H9 (cell line): ENCODE data around the gene MAP2K1. TPM values are rescaled to one million over a fixed set of nuclear protein-coding genes. Genes with fewer than 3 reads are reported as not detected.

Experiments
- DNase-seq: peaks from one replicate; pipeline ENCODE4 v3.0.0-alpha.2; 2017
- H2AFZ ChIP-seq: one replicate; pipeline ENCODE4 v1.6.1; 2013; ENCODE audit warnings: mild to moderate bottlenecking, low read length, control low read depth, moderate library complexity
- H2AK5ac ChIP-seq: 2 replicates; pipeline ENCODE4 v1.6.1; 2013; ENCODE audit warnings: low read length, control low read depth, mixed read lengths; ENCODE audit not compliant: insufficient read length
- H2BK120ac ChIP-seq: one replicate; pipeline ENCODE4 v1.6.1; 2013; ENCODE audit warnings: low read depth, mild to moderate bottlenecking, low read length, control low read depth, inconsistent platforms; ENCODE audit not compliant: poor library complexity, severe bottlenecking
- H2BK12ac ChIP-seq: 2 replicates; pipeline ENCODE4 v1.6.1; 2013; ENCODE audit warnings: low read length, control low read depth, mixed read lengths, low read depth; ENCODE audit not compliant: insufficient read length
- H2BK15ac ChIP-seq: 2 replicates; pipeline ENCODE4 v1.6.1; 2013; ENCODE audit warnings: low read depth, low read length, control low read depth
- H2BK20ac ChIP-seq: one replicate; pipeline ENCODE4 v1.6.1; 2013; ENCODE audit warnings: low read depth, mild to moderate bottlenecking, low read length, control low read depth, inconsistent platforms; ENCODE audit not compliant: poor library complexity, severe bottlenecking
- H2BK5ac ChIP-seq: 2 replicates; pipeline ENCODE4 v1.6.1; 2013; ENCODE audit warnings: low read length, control low read depth, mixed read lengths; ENCODE audit not compliant: insufficient read length
- H3K14ac ChIP-seq: 2 replicates; pipeline ENCODE4 v1.6.1; 2013; ENCODE audit warnings: low read length, control low read depth; ENCODE audit not compliant: insufficient read depth
- H3K18ac ChIP-seq: 2 replicates; pipeline ENCODE4 v1.6.1; 2013; ENCODE audit warnings: low read depth, mild to moderate bottlenecking, mixed read lengths, low read length, control low read depth; ENCODE audit not compliant: insufficient read length
- H3K23ac ChIP-seq: 2 replicates; pipeline ENCODE4 v1.6.1; 2013; ENCODE audit warnings: low read length, control low read depth, mixed read lengths, low read depth; ENCODE audit not compliant: insufficient read length
- H3K23me2 ChIP-seq: 2 replicates; pipeline ENCODE4 v1.6.1; 2013; ENCODE audit warnings: low read depth, mild to moderate bottlenecking, mixed read lengths, low read length, control low read depth; ENCODE audit not compliant: insufficient read length, poor library complexity, severe bottlenecking
- H3K27ac ChIP-seq: 2 replicates; pipeline ENCODE4 v1.5.1; 2013; ENCODE audit warnings: low read length, control low read depth, mixed read lengths, low read depth; ENCODE audit not compliant: insufficient read length
- H3K27me3 ChIP-seq: 2 replicates; pipeline ENCODE4 v1.6.1; 2013; ENCODE audit warnings: low read length, control low read depth, inconsistent platforms; ENCODE audit not compliant: insufficient read depth
- H3K4ac ChIP-seq: 2 replicates; pipeline ENCODE4 v1.6.1; 2013; ENCODE audit warnings: low read depth, mild to moderate bottlenecking, control low read depth, inconsistent platforms, low read length, moderate library complexity
- H3K4me1 ChIP-seq: 2 replicates; pipeline ENCODE4 v1.6.1; 2013; ENCODE audit warnings: low read length, control low read depth, inconsistent platforms; ENCODE audit not compliant: insufficient read depth
- H3K4me2 ChIP-seq: 2 replicates; pipeline ENCODE4 v1.6.1; 2013; ENCODE audit warnings: low read length, control low read depth, mixed read lengths; ENCODE audit not compliant: insufficient read length, insufficient read depth
- H3K56ac ChIP-seq: 2 replicates; pipeline ENCODE4 v1.6.1; 2013; ENCODE audit warnings: low read depth, mild to moderate bottlenecking, mixed read lengths, low read length, control low read depth; ENCODE audit not compliant: insufficient read length
- H3K79me1 ChIP-seq: 2 replicates; pipeline ENCODE4 v1.6.1; 2013; ENCODE audit warnings: low read depth, mild to moderate bottlenecking, moderate library complexity, low read length, control low read depth, inconsistent platforms; ENCODE audit not compliant: insufficient read depth, poor library complexity, severe bottlenecking
- H3K79me2 ChIP-seq: 2 replicates; pipeline ENCODE4 v1.6.1; 2013; ENCODE audit warnings: low read length, control low read depth, inconsistent platforms; ENCODE audit not compliant: insufficient read depth
- H3K9ac ChIP-seq: 2 replicates; pipeline ENCODE4 v1.6.1; 2013; ENCODE audit warnings: low read length, control low read depth, mixed read lengths; ENCODE audit not compliant: insufficient read length; ENCODE audit errors: extremely low read depth
- H3K9me3 ChIP-seq: one replicate; pipeline ENCODE4 v1.6.1; 2013; ENCODE audit warnings: low read depth, low read length, inconsistent platforms; ENCODE audit not compliant: control insufficient read depth
- H3T11ph ChIP-seq: one replicate; pipeline ENCODE4 v1.6.1; 2013; ENCODE audit warnings: mild to moderate bottlenecking, low read length, control low read depth, inconsistent platforms
- H4K20me1 ChIP-seq: one replicate; pipeline ENCODE4 v1.6.1; 2013; ENCODE audit not compliant: control insufficient read depth, insufficient read length, insufficient read depth
- H4K5ac ChIP-seq: 2 replicates; pipeline ENCODE4 v1.6.1; 2013; ENCODE audit warnings: low read depth, mild to moderate bottlenecking, mixed read lengths, low read length, control low read depth; ENCODE audit not compliant: insufficient read length
- H4K8ac ChIP-seq: replicated peaks from 2 replicates; pipeline ENCODE4 v1.6.1; 2013; ENCODE audit warnings: low read length, control low read depth, mixed read lengths, low read depth; ENCODE audit not compliant: insufficient read length
- H4K91ac ChIP-seq: 2 replicates; pipeline ENCODE4 v1.6.1; 2013; ENCODE audit warnings: low read depth, mild to moderate bottlenecking, moderate library complexity, mixed read lengths, low read length, control low read depth; ENCODE audit not compliant: insufficient read length
- H3K27ac Mint-ChIP-seq, 3 experiments: 2 replicates in 2 of 3; 3 replicates in 1 of 3; pipeline ENCODE4 v1.8.0; 2020 to 2021; ENCODE audit warnings: mixed read lengths in 3 of 3, mild to moderate bottlenecking in 1 of 3, moderate library complexity in 1 of 3
- H3K27me3 Mint-ChIP-seq: 2 replicates; pipeline ENCODE4 v1.8.0; 2021; ENCODE audit warnings: low read depth, mild to moderate bottlenecking, moderate library complexity, mixed read lengths
- H3K36me3 Mint-ChIP-seq, 3 experiments: 2 replicates in 2 of 3; 3 replicates in 1 of 3; pipeline ENCODE4 v1.8.0; 2020 to 2021; ENCODE audit warnings: low read depth in 3 of 3, mixed read lengths in 3 of 3; ENCODE audit not compliant: insufficient read depth in 1 of 3
- H3K4me1 Mint-ChIP-seq, 2 experiments: 2 replicates each; pipeline ENCODE4 v1.8.0; 2020; ENCODE audit warnings: mixed read lengths in 2 of 2
- H3K4me3 Mint-ChIP-seq, 2 experiments: 2 replicates in 1 of 2; 3 replicates in 1 of 2; pipeline ENCODE4 v1.8.0; 2020 to 2021; ENCODE audit warnings: mild to moderate bottlenecking in 2 of 2, mixed read lengths in 2 of 2, moderate library complexity in 1 of 2
- H3K9me3 Mint-ChIP-seq, 2 experiments: 2 replicates in 1 of 2; 3 replicates in 1 of 2; pipeline ENCODE4 v1.8.0; 2020; ENCODE audit warnings: mild to moderate bottlenecking in 2 of 2, mixed read lengths in 2 of 2, moderate library complexity in 1 of 2
- WGBS: extraction: QIAGEN DNeasy Blood & Tissue Kit; methylation state at CpG from one replicate; pipeline ENCODE4 v1.1.7; 2013; ENCODE audit warnings: missing lambda C conversion rate, low lambda C conversion rate, mixed read lengths; ENCODE audit not compliant: insufficient read length; ENCODE audit errors: extremely low coverage; 5-methylcytosine and 5-hydroxymethylcytosine counted together
- total RNA-seq: library from RNA; stranded (reverse); gene quantifications from 2 replicates; pipeline ENCODE4 v1.2.1, GENCODE V29; 2021
- TF ChIP-seq, protein P1 (sequence below): fragments of 200-600 bp; sonication (generic); conservative IDR thresholded peaks from 3 replicates; pipeline ENCODE4 v1.8.0; 2021; ENCODE audit warnings: antibody characterized with exemption, mild to moderate bottlenecking

The MAP2K1 gene
- total RNA-seq, 1 experiment from 2014 or later, result 50.8 TPM

DNA sequence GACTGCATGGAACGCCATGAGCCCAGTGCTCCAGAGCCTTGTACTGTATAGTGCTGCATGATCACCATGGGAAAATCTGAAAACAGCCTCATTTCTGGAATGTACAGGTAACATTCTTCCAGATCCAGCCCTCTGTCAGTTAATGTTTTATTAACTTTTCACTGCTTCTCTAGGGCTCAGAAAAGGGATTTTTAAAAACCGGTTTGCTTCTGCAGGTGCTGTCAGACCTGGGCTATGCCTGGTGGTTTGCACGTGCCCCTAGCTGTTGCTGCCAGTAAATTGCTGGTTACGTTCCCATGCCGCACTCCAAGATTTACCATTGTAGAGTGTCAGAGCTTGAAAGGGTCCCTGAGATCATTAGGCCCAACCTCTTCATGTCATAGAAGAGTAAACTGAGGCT lies 101.8 kb downstream of the MAP2K1 start:
- Histone ChIP-seq H3K9ac (no peak overlapping the region), H2BK12ac (no peak overlapping the region)
- no peaks in the 10 kb centered on the region for H3K9me3 Mint-ChIP-seq

More for the DNA sequence above, 101.8 kb downstream of the MAP2K1 start:
- Histone ChIP-seq H3K14ac (no peak overlapping the region), H3K27ac (no peak overlapping the region), H4K20me1 (no peaks in the 10 kb centered on the region), H2BK5ac (no peak overlapping the region), H3K27me3 (no peaks in the 10 kb centered on the region), H3K4me2 (no peak overlapping the region), H2BK15ac (no peak overlapping the region), H3K9me3 (no peaks in the 10 kb centered on the region), H3K23ac (no peak overlapping the region), H2BK120ac (no peak overlapping the region), H3K4ac (no peak overlapping the region), H3K23me2 (no peaks in the 10 kb centered on the region), H4K5ac (no peak overlapping the region), H2BK20ac (no peak overlapping the region), H4K8ac (no peak overlapping the region), H3K18ac (no peak overlapping the region), H2AK5ac (no peak overlapping the region), H4K91ac (no peak overlapping the region), H3K79me1 (no peaks in the 10 kb centered on the region), H3K56ac (no peak overlapping the region), H3K79me2 (no peaks in the 10 kb centered on the region), H3T11ph (no peak overlapping the region), H2AFZ (no peak overlapping the region), H3K4me1 (no peaks in the 10 kb centered on the region)
- WGBS, result no CpG with 5 or more reads among the region's 5 CpGs
- Mint-ChIP-seq H3K27me3 (no peaks in the 10 kb centered on the region), H3K27ac (no peak overlapping the region; a peak in 1 of 7 replicates), H3K36me3 (peaks cover 22 to 81% (median 68%) of the 10 kb centered on the region in 3 experiments; a peak in 6 of 7 replicates), H3K4me1 (no peaks in the 10 kb centered on the region), H3K4me3 (no peak overlapping the region)
- TF ChIP-seq, protein P1, sequence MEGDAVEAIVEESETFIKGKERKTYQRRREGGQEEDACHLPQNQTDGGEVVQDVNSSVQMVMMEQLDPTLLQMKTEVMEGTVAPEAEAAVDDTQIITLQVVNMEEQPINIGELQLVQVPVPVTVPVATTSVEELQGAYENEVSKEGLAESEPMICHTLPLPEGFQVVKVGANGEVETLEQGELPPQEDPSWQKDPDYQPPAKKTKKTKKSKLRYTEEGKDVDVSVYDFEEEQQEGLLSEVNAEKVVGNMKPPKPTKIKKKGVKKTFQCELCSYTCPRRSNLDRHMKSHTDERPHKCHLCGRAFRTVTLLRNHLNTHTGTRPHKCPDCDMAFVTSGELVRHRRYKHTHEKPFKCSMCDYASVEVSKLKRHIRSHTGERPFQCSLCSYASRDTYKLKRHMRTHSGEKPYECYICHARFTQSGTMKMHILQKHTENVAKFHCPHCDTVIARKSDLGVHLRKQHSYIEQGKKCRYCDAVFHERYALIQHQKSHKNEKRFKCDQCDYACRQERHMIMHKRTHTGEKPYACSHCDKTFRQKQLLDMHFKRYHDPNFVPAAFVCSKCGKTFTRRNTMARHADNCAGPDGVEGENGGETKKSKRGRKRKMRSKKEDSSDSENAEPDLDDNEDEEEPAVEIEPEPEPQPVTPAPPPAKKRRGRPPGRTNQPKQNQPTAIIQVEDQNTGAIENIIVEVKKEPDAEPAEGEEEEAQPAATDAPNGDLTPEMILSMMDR, result no peak
- DNase-seq, result no peak
